Neuronal stem cell (in vitro differentiated cells): Measurements from ENCODE around the gene ERBIN.

Experiments
- DNase-seq: peaks from one replicate; pipeline ENCODE4 v3.0.0-alpha.2; 2013; ENCODE audit warnings: low spot score
- H2AFZ ChIP-seq: one replicate; pipeline ENCODE4 v1.6.1; 2013; ENCODE audit warnings: mild to moderate bottlenecking, low read length, inconsistent platforms
- H2AK5ac ChIP-seq: 2 replicates; pipeline ENCODE4 v1.6.1; 2013; ENCODE audit warnings: low read depth, mild to moderate bottlenecking, inconsistent platforms, low read length, moderate library complexity, mixed read lengths
- H2BK120ac ChIP-seq: 2 replicates; pipeline ENCODE4 v1.6.1; 2013; ENCODE audit warnings: low read depth, mild to moderate bottlenecking, inconsistent platforms, low read length, moderate library complexity, mixed read lengths
- H2BK12ac ChIP-seq: one replicate; pipeline ENCODE4 v1.6.1; 2013; ENCODE audit warnings: low read length, inconsistent platforms
- H2BK15ac ChIP-seq: 2 replicates; pipeline ENCODE4 v1.6.1; 2013; ENCODE audit warnings: mild to moderate bottlenecking, low read length, inconsistent platforms, mixed read lengths
- H2BK5ac ChIP-seq: one replicate; pipeline ENCODE4 v1.6.1; 2013; ENCODE audit warnings: inconsistent platforms, mild to moderate bottlenecking, low read length, moderate library complexity
- H3K14ac ChIP-seq: one replicate; pipeline ENCODE4 v1.6.1; 2013; ENCODE audit warnings: low read length, inconsistent platforms
- H3K18ac ChIP-seq: 2 replicates; pipeline ENCODE4 v1.6.1; 2013; ENCODE audit warnings: low read length, inconsistent platforms
- H3K23ac ChIP-seq: 2 replicates; pipeline ENCODE4 v1.6.1; 2013; ENCODE audit warnings: low read depth, mild to moderate bottlenecking, mixed read lengths, low read length, inconsistent platforms; ENCODE audit not compliant: poor library complexity
- H3K27ac ChIP-seq: replicated peaks from 3 replicates; pipeline ENCODE4 v1.5.1; 2013; ENCODE audit warnings: low read length, inconsistent platforms
- H3K27me3 ChIP-seq, 3 experiments: 2 replicates each; pipeline ENCODE4 v1.6.1; 2013; ENCODE audit warnings: low read length in 3 of 3, mild to moderate bottlenecking in 2 of 3, inconsistent platforms in 1 of 3, low read depth in 1 of 3, mixed read lengths in 1 of 3, moderate library complexity in 1 of 3; ENCODE audit not compliant: control insufficient read depth in 3 of 3, insufficient read depth in 3 of 3
- H3K36me3 ChIP-seq, 2 donors: replicated peaks in 1 of 2; 2 replicates each; pipeline ENCODE4 v1.6.1; 2013; ENCODE audit warnings: low read length in 2 of 2; ENCODE audit not compliant: control insufficient read depth in 2 of 2, insufficient read depth in 2 of 2
- H3K4ac ChIP-seq: 2 replicates; pipeline ENCODE4 v1.6.1; 2013; ENCODE audit warnings: inconsistent platforms, mild to moderate bottlenecking, low read length, moderate library complexity
- H3K4me1 ChIP-seq, 2 donors: 1 replicate in 1 of 2; 2 replicates in 1 of 2; pipeline ENCODE4 v1.6.1; 2013; ENCODE audit warnings: low read length in 2 of 2, low read depth in 1 of 2; ENCODE audit not compliant: control insufficient read depth in 2 of 2, insufficient read depth in 1 of 2
- H3K4me2 ChIP-seq: one replicate; pipeline ENCODE4 v1.6.1; 2013; ENCODE audit warnings: mild to moderate bottlenecking, low read length, inconsistent platforms; ENCODE audit not compliant: insufficient read depth, poor library complexity, severe bottlenecking
- H3K4me3 ChIP-seq, 2 donors: 2 replicates each; pipeline ENCODE4 v1.5.1; 2013; ENCODE audit warnings: low read length in 2 of 2, mild to moderate bottlenecking in 2 of 2, inconsistent platforms in 1 of 2, moderate library complexity in 1 of 2
- H3K79me1 ChIP-seq: one replicate; pipeline ENCODE4 v1.6.1; 2013; ENCODE audit warnings: low read depth, mild to moderate bottlenecking, inconsistent platforms, low read length, moderate library complexity
- H3K9ac ChIP-seq: one replicate; pipeline ENCODE4 v1.6.1; 2013; ENCODE audit warnings: mild to moderate bottlenecking, low read depth, low read length, inconsistent platforms; ENCODE audit not compliant: poor library complexity
- H3K9me3 ChIP-seq, 2 donors: replicated peaks in 1 of 2; 2 replicates each; pipeline versions ENCODE3 to v1.6.1; 2013; ENCODE audit warnings: low read length in 2 of 2, mild to moderate bottlenecking in 2 of 2, inconsistent platforms in 1 of 2, low read depth in 1 of 2, mixed read lengths in 1 of 2, moderate library complexity in 1 of 2; ENCODE audit not compliant: control insufficient read depth in 2 of 2, insufficient read depth in 1 of 2
- H4K8ac ChIP-seq: one replicate; pipeline ENCODE4 v1.6.1; 2013; ENCODE audit warnings: low read depth, mild to moderate bottlenecking, inconsistent platforms, low read length, moderate library complexity
- H4K91ac ChIP-seq: one replicate; pipeline ENCODE4 v1.6.1; 2013; ENCODE audit warnings: low read length, low read depth, mild to moderate bottlenecking, inconsistent platforms; ENCODE audit not compliant: poor library complexity
- WGBS, 2 donors: extraction: QIAGEN DNeasy Blood & Tissue Kit; methylation state at CpG; one replicate each; pipeline ENCODE4 v1.1.7; 2013; ENCODE audit warnings: missing lambda C conversion rate in 2 of 2, mixed read lengths in 1 of 2; ENCODE audit not compliant: insufficient read length in 2 of 2, insufficient replicate concordance in 1 of 2; ENCODE audit errors: extremely low coverage in 2 of 2; 5-methylcytosine and 5-hydroxymethylcytosine counted together

The ERBIN gene

GRCh38 chr5:66074901-66075300, 148.5 kb downstream of the ERBIN start:
- no peak overlapping the region for H4K91ac ChIP-seq
- no peaks in the 10 kb centered on the region for H3K27me3 ChIP-seq
- no peak overlapping the region for H3K27ac ChIP-seq
- no peak overlapping the region for H3K4me2 ChIP-seq
- no peak for DNase-seq
- H2AFZ ChIP-seq: no peak overlapping the region
- no peaks in the 10 kb centered on the region for H3K9me3 ChIP-seq
- no peak overlapping the region for H2AK5ac ChIP-seq
- H3K9ac ChIP-seq: no peak overlapping the region
- no peak overlapping the region for H3K4ac ChIP-seq
- H3K36me3 ChIP-seq: peaks cover 0 to 95% of the 10 kb centered on the region in 2 donors
- H3K18ac ChIP-seq: no peak overlapping the region
- no peak overlapping the region for H3K23ac ChIP-seq
- H3K14ac ChIP-seq: no peak overlapping the region
- no peak overlapping the region for H2BK120ac ChIP-seq
- no peak overlapping the region for H4K8ac ChIP-seq
- H2BK5ac ChIP-seq: no peak overlapping the region
- H3K79me1 ChIP-seq: no peaks in the 10 kb centered on the region
- no peak overlapping the region for H3K4me3 ChIP-seq
- H2BK15ac ChIP-seq: no peak overlapping the region
- H3K4me1 ChIP-seq: no peaks in the 10 kb centered on the region
- H2BK12ac ChIP-seq: no peak overlapping the region

DNA sequence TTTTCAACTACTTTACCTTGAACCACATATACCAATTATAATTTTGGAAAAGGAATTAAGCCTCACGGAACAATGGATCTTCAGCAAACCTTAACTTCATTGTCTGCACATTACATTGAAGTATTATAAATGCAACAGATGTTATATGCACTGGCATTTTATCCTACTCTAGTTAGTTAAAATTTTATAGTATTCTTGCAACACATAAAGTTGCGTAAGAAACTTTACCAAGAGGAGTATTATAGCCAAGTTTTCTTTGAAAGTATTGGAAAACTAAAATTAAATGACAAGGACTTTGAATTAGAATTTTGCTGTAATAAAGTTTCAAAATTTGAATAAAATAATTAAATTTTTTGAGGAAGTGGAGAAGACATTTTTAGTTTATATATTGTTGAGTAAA, 154.3 kb downstream of the ERBIN start:
- Histone ChIP-seq H2BK12ac (no peak overlapping the region), H3K27ac (no peak overlapping the region), H3K14ac (no peak overlapping the region), H3K4ac (no peak overlapping the region), H3K9ac (no peak overlapping the region), H3K79me1 (no peaks in the 10 kb centered on the region), H3K36me3 (peaks cover 0 to 70% of the 10 kb centered on the region in 2 donors), H3K4me3 (no peak overlapping the region), H2AFZ (no peak overlapping the region), H2AK5ac (no peak overlapping the region), H4K8ac (no peak overlapping the region), H2BK15ac (no peak overlapping the region), H3K4me2 (no peak overlapping the region), H3K18ac (no peak overlapping the region), H3K4me1 (no peaks in the 10 kb centered on the region), H3K27me3 (no peaks in the 10 kb centered on the region), H4K91ac (no peak overlapping the region), H2BK120ac (no peak overlapping the region), H3K23ac (no peak overlapping the region), H3K9me3 (no peaks in the 10 kb centered on the region), H2BK5ac (no peak overlapping the region)
- no peak for DNase-seq
- no CpG with 5 or more reads among the region's 2 CpGs for WGBS, 2 donors

GRCh38 chr5:66089384-66089783, 163.0 kb downstream of the ERBIN start:
- no peak for DNase-seq
- no peak overlapping the region for H2BK5ac ChIP-seq
- no peak overlapping the region for H2AK5ac ChIP-seq
- no peak overlapping the region for H3K4ac ChIP-seq
- H2BK12ac ChIP-seq: no peak overlapping the region
- no peaks in the 10 kb centered on the region for H3K79me1 ChIP-seq
- H2BK120ac ChIP-seq: no peak overlapping the region
- H4K91ac ChIP-seq: no peak overlapping the region
- H3K27ac ChIP-seq: no peak overlapping the region
- H2BK15ac ChIP-seq: no peak overlapping the region
- H3K36me3 ChIP-seq: peaks cover 0 to 42% of the 10 kb centered on the region in 2 donors
- no peak overlapping the region for H3K18ac ChIP-seq
- no peak overlapping the region for H3K23ac ChIP-seq
- H3K4me3 ChIP-seq: no peak overlapping the region
- H3K9me3 ChIP-seq: peaks cover 0 to 22% of the 10 kb centered on the region in 2 donors
- no CpG with 5 or more reads among the region's 2 CpGs for WGBS, 2 donors
- H3K4me2 ChIP-seq: no peak overlapping the region
- no peaks in the 10 kb centered on the region for H3K27me3 ChIP-seq
- H3K9ac ChIP-seq: no peak overlapping the region
- no peak overlapping the region for H4K8ac ChIP-seq
- no peaks in the 10 kb centered on the region for H3K4me1 ChIP-seq
- no peak overlapping the region for H3K14ac ChIP-seq
- H2AFZ ChIP-seq: no peak overlapping the region

- no peak overlapping the region for H2BK5ac ChIP-seq
- no CpG with 5 or more reads among the region's 2 CpGs for WGBS, 2 donors
- H2AFZ ChIP-seq: no peak overlapping the region
- H3K79me1 ChIP-seq: no peaks in the 10 kb centered on the region
- no peak overlapping the region for H3K4ac ChIP-seq
- H2BK15ac ChIP-seq: no peak overlapping the region
- no peak overlapping the region for H2BK12ac ChIP-seq
- no peak overlapping the region for H4K8ac ChIP-seq
- no peak overlapping the region for H2BK120ac ChIP-seq
- no peak overlapping the region for H2AK5ac ChIP-seq
- H3K36me3 ChIP-seq: no peaks in the 10 kb centered on the region
- no peak overlapping the region for H3K4me3 ChIP-seq
- H3K14ac ChIP-seq: no peak overlapping the region
- H3K23ac ChIP-seq: no peak overlapping the region
- no peak for DNase-seq
- H3K18ac ChIP-seq: no peak overlapping the region
- H3K4me1 ChIP-seq: no peaks in the 10 kb centered on the region
- no peak overlapping the region for H3K4me2 ChIP-seq
- no peak overlapping the region for H3K9ac ChIP-seq
- no peaks in the 10 kb centered on the region for H3K27me3 ChIP-seq
- peaks cover 5 to 24% of the 10 kb centered on the region in 2 donors for H3K9me3 ChIP-seq
- H3K27ac ChIP-seq: no peak overlapping the region
- no peak overlapping the region for H4K91ac ChIP-seq
These were observed 174.5 kb downstream of the ERBIN start for GRCh38 chr5:66100851-66101250.
